GM23248 (cell line): ENCODE data around the gene SV2B.

Experiments used
- EZH2 ChIP-seq: fragments of 200-600 bp; sonication (generic); IDR thresholded peaks from 2 replicates; pipeline ENCODE4 v1.6.1; 2018; ENCODE audit warnings: antibody characterized with exemption, mild to moderate bottlenecking; ENCODE audit not compliant: insufficient read depth, poor library complexity, severe bottlenecking
- EZH2phosphoT487 ChIP-seq: fragments of 200-600 bp; sonication (generic); IDR thresholded peaks from 2 replicates; pipeline ENCODE4 v1.6.1; 2018; ENCODE audit warnings: antibody characterized with exemption, moderate library complexity, mild to moderate bottlenecking, low read depth; ENCODE audit not compliant: insufficient read depth

DNA sequence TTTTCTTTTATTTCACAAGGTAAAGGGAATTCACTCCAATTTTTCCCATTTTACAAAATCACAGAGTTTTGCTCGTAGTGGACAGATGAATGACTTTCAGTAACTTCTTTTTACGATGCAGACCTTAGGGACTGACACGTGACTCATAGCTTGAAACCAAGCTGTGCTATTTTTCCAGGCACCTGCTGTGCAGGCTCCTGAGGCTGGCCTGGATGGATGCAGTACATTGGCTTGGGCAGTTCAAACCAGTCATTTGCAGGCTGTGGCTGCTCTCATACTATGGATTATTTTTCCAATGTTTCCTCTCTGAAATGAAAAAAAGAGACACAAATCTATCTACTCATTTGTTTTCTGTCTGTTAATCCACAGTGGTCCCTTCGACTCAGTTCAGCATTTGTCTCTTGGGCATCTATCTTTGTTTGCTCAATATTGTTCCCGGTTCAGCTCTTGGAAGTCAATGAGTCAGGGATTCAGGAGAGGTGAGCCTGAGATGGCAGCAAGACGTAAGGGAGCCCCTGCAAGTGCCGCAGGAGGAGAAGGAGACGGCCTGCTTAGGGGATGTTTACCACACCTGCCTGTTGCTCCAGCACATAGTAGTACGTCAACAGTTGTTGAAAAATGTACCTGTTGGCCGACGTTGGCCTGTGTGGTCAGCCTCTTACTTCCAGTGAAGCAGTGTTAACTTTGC is 92.8 kb downstream of the SV2B start:
- no peak for TF ChIP-seq EZH2
- TF ChIP-seq EZH2phosphoT487 = no peak
